SU-DHL-6 (cell line): Measurements from ENCODE around the gene HLA-DPA1.

Experiments
- CTCF ChIP-seq: fragments of 200-600 bp; sonication (generic); IDR thresholded peaks from one replicate; pipeline ENCODE4 v1.5.1; 2017; ENCODE audit warnings: antibody characterized with exemption, mild to moderate bottlenecking, low read length, moderate library complexity; ENCODE audit not compliant: insufficient read depth, poor library complexity, severe bottlenecking
- EZH2phosphoT487 ChIP-seq: fragments of 200-600 bp; sonication (generic), shearing (Covaris generic); conservative IDR thresholded peaks from 2 replicates; pipeline ENCODE4 v1.6.1; 2018; ENCODE audit warnings: mild to moderate bottlenecking, antibody characterized with exemption, low read length, moderate library complexity, mixed read lengths

DNA sequence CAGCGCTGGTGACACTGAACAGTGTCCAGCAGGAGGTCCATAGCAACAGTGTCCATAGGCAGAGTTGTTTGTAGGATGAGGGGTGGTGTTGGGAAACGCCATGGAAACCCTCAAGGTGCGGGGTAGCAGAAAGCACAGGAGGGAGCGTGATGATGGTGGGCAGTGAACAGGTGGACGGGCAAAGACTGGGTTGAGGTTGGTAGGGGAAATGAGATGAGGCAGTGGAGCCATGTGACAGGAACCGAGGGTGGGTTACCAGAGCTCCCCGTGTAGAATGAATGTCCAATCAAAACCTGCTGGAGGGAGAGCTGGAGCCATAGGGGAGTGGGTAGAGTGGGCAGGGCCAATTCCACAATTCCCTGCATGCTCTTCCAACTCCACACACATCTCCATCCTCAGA lies 40.3 kb upstream of the HLA-DPA1 start:
- no peak for TF ChIP-seq CTCF
- no peak for TF ChIP-seq EZH2phosphoT487
